Measurements from ENCODE around the gene ADRB2. TPM values are rescaled to one million over a fixed set of nuclear protein-coding genes. Genes with fewer than 3 reads are reported as not detected.

Gene ADRB2
- total and polyA plus RNA-seq, 2 of the 13 experiments (the other 11 are each of a cell fraction or from before 2014, with no cell fraction given) = not detected

- H3K4me3 ChIP-seq (replicated peaks in 1 of 3; ENCODE audit: insufficient read depth in 1 of 3, low read depth in 2 of 3, low read length in 3 of 3) = no peak overlapping the region
- ATAC-seq (no peak), DNase-seq (ENCODE audit: low spot score) (no peak), FAIRE-seq (no peak)
- H3K36me3 ChIP-seq (replicated peaks in 1 of 2; ENCODE audit: control insufficient read depth in 1 of 2, insufficient read depth in 2 of 2, low read length in 2 of 2) = no peaks in the 10 kb centered on the region
- no peak overlapping the region for H2AFZ ChIP-seq (ENCODE audit: low read length)
- H3K4me1 ChIP-seq (ENCODE audit: insufficient read depth, low read length) = no peaks in the 10 kb centered on the region
- no peaks in the 10 kb centered on the region for H3K79me2 ChIP-seq (ENCODE audit: insufficient read depth, low read length)
- TF ChIP-seq ZBTB37 (CRISPR knock-in tag; IDR thresholded peaks at IDR 0.05) (no peak), ZNF33B (CRISPR knock-in tag; IDR thresholded peaks at IDR 0.05) (no peak), MTA1 (CRISPR knock-in tag; IDR thresholded peaks at IDR 0.05; ENCODE audit: borderline replicate concordance) (no peak), AKAP8 (CRISPR knock-in tag; IDR thresholded peaks at IDR 0.05) (no peak), TEF (CRISPR knock-in tag; IDR thresholded peaks at IDR 0.05) (no peak), ZNF558 (CRISPR knock-in tag; IDR thresholded peaks at IDR 0.05; ENCODE audit: borderline replicate concordance) (no peak), PTBP1 (IDR thresholded peaks at IDR 0.05; ENCODE audit: low read depth, low read length, poor library complexity, severe bottlenecking) (no peak), ZNF557 (CRISPR knock-in tag; IDR thresholded peaks at IDR 0.05) (no peak), HNRNPL (IDR thresholded peaks at IDR 0.05; ENCODE audit: low read depth, low read length) (no peak), ZNF777 (CRISPR knock-in tag; IDR thresholded peaks at IDR 0.05) (no peak), MTF1 (CRISPR knock-in tag; IDR thresholded peaks at IDR 0.05) (no peak), ZNF205 (CRISPR knock-in tag; IDR thresholded peaks at IDR 0.05) (no peak), SP5 (CRISPR knock-in tag; IDR thresholded peaks at IDR 0.05; ENCODE audit: borderline replicate concordance, low read depth) (no peak), AFF4 (CRISPR knock-in tag; IDR thresholded peaks at IDR 0.05) (no peak), ZBTB39 (CRISPR knock-in tag; IDR thresholded peaks at IDR 0.05) (no peak), RBM39 (IDR thresholded peaks at IDR 0.05; ENCODE audit: low read depth, low read length, poor library complexity, severe bottlenecking) (no peak), ZFY (CRISPR knock-in tag; IDR thresholded peaks at IDR 0.05) (no peak), POLR2A (IDR thresholded peaks at IDR 0.05; ENCODE audit: insufficient read depth in 1 of 2, low read depth in 2 of 2, low read length in 2 of 2) (no peak)
- no peak overlapping the region for H3K27ac ChIP-seq (ENCODE audit: extremely low read length, insufficient read depth, low read length)
- no peaks in the 10 kb centered on the region for H3K9me3 ChIP-seq (ENCODE audit: low read length)
- CTCF ChIA-PET (ENCODE audit: low intra/inter-chr PET ratio, low total read pairs) = no interaction called here
- BruUV-seq (replicated peaks) = no TSS peak
- H3K9ac ChIP-seq (ENCODE audit: insufficient read depth, low read depth, low read length) = no peak overlapping the region
- intact Hi-C loops (cut with micrococcal nuclease; ENCODE audit: unreplicated experiment) (no loop called here), in situ Hi-C loops (cut with HindIII; ENCODE audit: extremely low pct_ligation_motif_present, low pct_unique_long_range_greater_than_20kb) (no loop called here)
- no peak overlapping the region for H3K4me2 ChIP-seq (ENCODE audit: low read depth, low read length)
- POLR2A ChIA-PET = no interaction called here
- H4K20me1 ChIP-seq (ENCODE audit: insufficient read depth, low read length) = no peaks in the 10 kb centered on the region
- no peaks in the 10 kb centered on the region for H3K27me3 ChIP-seq (ENCODE audit: control insufficient read depth in 1 of 2, insufficient read depth in 2 of 2, low read length in 2 of 2)
Measured at GRCh38 chr5:148786456-148786855, 40.0 kb upstream of the ADRB2 start.

All from HepG2 (cell line).